CD4-positive, alpha-beta T cell (primary cell): ENCODE results near the gene PKD2. TPM values are rescaled to one million over a fixed set of nuclear protein-coding genes. Genes with fewer than 3 reads are reported as not detected.
A peak's percentile ranks its signal among the peaks of the same experiment; 100 is the strongest.

Source experiments
- ATAC-seq: fragments of 200-7000 bp; cut with Tn5 transposase; one replicate; pipeline ENCODE4 v1.10.0; 2022; ENCODE audit warnings: mild to moderate bottlenecking; ENCODE audit not compliant: poor library complexity
- CTCF ChIA-PET: fragments of 350-600 bp; sonication (Branson Sonifier 250); formaldehyde crosslinking; loops from one replicate; lab custom pipeline; 2021; ENCODE audit warnings: antibody characterized with exemption, inconsistent platforms; lab: Charles Lee
- POLR2A ChIA-PET: fragments of 350-600 bp; sonication (Branson Sonifier 250); formaldehyde crosslinking; loops from one replicate; lab custom pipeline; 2021; ENCODE audit warnings: antibody characterized with exemption, inconsistent platforms; lab: Charles Lee
- DNase-seq, 14 experiments: peaks; one replicate each; pipeline ENCODE4 v3.0.0-alpha.2; 2013 to 2020; ENCODE audit warnings: mixed read lengths in 2 of 14
- H3K27ac ChIP-seq, 2 donors: one replicate each; pipeline versions ENCODE4 v1.5.1 to v1.7.0; 2013; ENCODE audit warnings: low read length in 2 of 2, low read depth in 1 of 2, mild to moderate bottlenecking in 1 of 2
- H3K27me3 ChIP-seq, 2 experiments: 1 replicate in 1 of 2; 2 replicates in 1 of 2; pipeline versions ENCODE4 v1.6.1 to v1.7.0; 2013; ENCODE audit warnings: low read length in 2 of 2, control low read depth in 1 of 2, mild to moderate bottlenecking in 1 of 2, moderate library complexity in 1 of 2; ENCODE audit not compliant: insufficient read depth in 2 of 2, control insufficient read depth in 1 of 2
- H3K36me3 ChIP-seq: one replicate; pipeline ENCODE4 v1.6.1; 2013; ENCODE audit warnings: low read length, control low read depth; ENCODE audit not compliant: insufficient read depth
- H3K4me1 ChIP-seq: one replicate; pipeline ENCODE4 v1.6.1; 2013; ENCODE audit warnings: low read length, control low read depth; ENCODE audit not compliant: insufficient read depth
- H3K4me3 ChIP-seq: one replicate; pipeline ENCODE4 v1.5.1; 2013; ENCODE audit warnings: mild to moderate bottlenecking, low read length, moderate library complexity
- H3K9me3 ChIP-seq, 2 experiments: 1 replicate in 1 of 2; 2 replicates in 1 of 2; pipeline versions ENCODE4 v1.6.1 to v1.7.0; 2013; ENCODE audit warnings: low read length in 2 of 2, mild to moderate bottlenecking in 2 of 2, control low read depth in 1 of 2, moderate library complexity in 1 of 2; ENCODE audit not compliant: control insufficient read depth in 1 of 2, insufficient read depth in 1 of 2
- H3K27ac Mint-ChIP-seq: one replicate; pipeline ENCODE4 v1.8.0; 2020; ENCODE audit warnings: mixed read lengths
- H3K27me3 Mint-ChIP-seq: one replicate; pipeline ENCODE4 v1.8.0; 2021; ENCODE audit warnings: mixed read lengths
- H3K36me3 Mint-ChIP-seq: one replicate; pipeline ENCODE4 v1.8.0; 2021; ENCODE audit warnings: low read depth, mixed read lengths
- H3K4me1 Mint-ChIP-seq: one replicate; pipeline ENCODE4 v1.8.0; 2021; ENCODE audit warnings: low read depth, mixed read lengths
- H3K4me3 Mint-ChIP-seq: one replicate; pipeline ENCODE4 v1.8.0; 2020; ENCODE audit warnings: mild to moderate bottlenecking, mixed read lengths
- H3K9me3 Mint-ChIP-seq: one replicate; pipeline ENCODE4 v1.8.0; 2020; ENCODE audit warnings: mixed read lengths
- CTCF ChIP-seq: fragments of 200-600 bp; IDR thresholded peaks from one replicate; pipeline ENCODE4 v1.8.0; 2022; ENCODE audit warnings: antibody characterized with exemption, mild to moderate bottlenecking
- intact Hi-C, 2 experiments: fragments of 100-400 bp; cut with DNase I in 1 of 2; cut with micrococcal nuclease in 1 of 2; formaldehyde crosslinking; loops; one replicate each; pipeline versions ENCODE4 v1.15.1 to v1.9.0; 2023 to 2025; cut with DNase I, micrococcal nuclease
- total RNA-seq, 174 experiments: library from RNA in 2 of 174; stranded (reverse) in 2 of 174; gene quantifications; one replicate each; pipeline ENCODE4 v1.2.3 and lab custom pipeline; 2021 to 2026

Gene PKD2
- total RNA-seq, 2 experiments from 2014 or later = 4.1 to 4.3 TPM

GRCh38 chr4:87985097-87985886 is 22.1 kb upstream of the PKD2 start:
- peak in 7 of 14 experiments; percentile 5 to 54 (median 30) for DNase-seq
- peaks cover 17% of the 10 kb centered on the region for H3K27me3 Mint-ChIP-seq
- H3K4me1 Mint-ChIP-seq = no peaks in the 10 kb centered on the region
- Histone ChIP-seq H3K9me3 (no peaks in the 10 kb centered on the region), H3K4me3 (no peak overlapping the region), H3K27me3 (peaks cover 0 to 4% of the 10 kb centered on the region in 2 experiments), H3K27ac (no peak overlapping the region), H3K36me3 (no peaks in the 10 kb centered on the region), H3K4me1 (no peaks in the 10 kb centered on the region)
- intact Hi-C loops = no loop called here
- no peaks in the 10 kb centered on the region for H3K9me3 Mint-ChIP-seq
- peak; percentile 44 for ATAC-seq
- ChIA-PET CTCF (interaction anchor here (0.5 to 1.1 kb wide), 2 partner anchors 31 to 824 kb away, joined by 3 read pairs; no protein-coding TSS in a partner anchor), POLR2A (no interaction called here)
- H3K36me3 Mint-ChIP-seq = no peaks in the 10 kb centered on the region
- peak; percentile 52 for TF ChIP-seq CTCF
- H3K27ac Mint-ChIP-seq = no peak overlapping the region
- no peak overlapping the region for H3K4me3 Mint-ChIP-seq

DNA sequence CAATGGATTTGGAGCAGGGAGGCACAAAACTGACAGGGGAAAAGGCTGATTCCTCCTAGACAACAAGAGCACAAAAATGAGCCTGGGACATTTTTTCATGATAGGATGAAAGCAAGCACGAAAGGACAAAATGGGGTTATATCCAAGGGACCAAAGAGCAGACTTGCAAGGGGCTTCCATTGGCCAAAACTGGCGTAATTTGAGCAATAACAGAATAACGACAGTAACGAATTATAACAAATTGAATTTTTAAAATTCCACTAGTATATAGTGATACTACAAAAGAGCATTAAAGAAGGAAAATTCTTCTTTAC is 21.6 kb upstream of the PKD2 start:
- Mint-ChIP-seq H3K36me3 (no peaks in the 10 kb centered on the region), H3K9me3 (no peaks in the 10 kb centered on the region), H3K27ac (no peak overlapping the region), H3K4me3 (no peak overlapping the region), H3K4me1 (no peaks in the 10 kb centered on the region), H3K27me3 (peaks cover 17% of the 10 kb centered on the region)
- H3K4me3 ChIP-seq = no peak overlapping the region
- intact Hi-C loops = no loop called here
- no peaks in the 10 kb centered on the region for H3K4me1 ChIP-seq
- no peak for DNase-seq
- CTCF ChIA-PET = interaction anchor here (0.5 to 1.1 kb wide), 2 partner anchors 30 to 825 kb away, joined by 3 read pairs; no protein-coding TSS in a partner anchor
- H3K36me3 ChIP-seq = no peaks in the 10 kb centered on the region
- H3K9me3 ChIP-seq = no peaks in the 10 kb centered on the region
- POLR2A ChIA-PET = no interaction called here
- peaks cover 0 to 4% of the 10 kb centered on the region in 2 experiments for H3K27me3 ChIP-seq
- no peak overlapping the region for H3K27ac ChIP-seq
- no peak for ATAC-seq
- TF ChIP-seq CTCF = peak; percentile 5

DNA sequence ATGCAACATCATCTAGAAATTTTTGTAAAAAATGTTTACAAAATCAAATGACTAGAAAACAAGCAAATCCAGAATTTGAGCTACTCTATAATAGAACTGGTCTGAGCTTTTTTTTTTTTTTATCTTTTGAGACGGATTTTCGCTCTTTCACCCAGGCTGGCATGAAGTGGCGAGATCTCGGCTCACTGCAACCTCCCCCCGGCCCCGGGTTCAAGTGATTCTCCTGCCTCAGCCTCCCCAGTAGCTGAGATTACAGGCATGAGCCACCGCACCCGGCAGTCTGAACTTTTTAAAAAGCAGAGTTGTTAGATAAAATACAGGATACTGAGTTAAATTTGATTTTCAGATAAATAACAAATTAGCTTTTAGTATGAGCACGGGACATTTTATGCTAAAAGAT is 20.9 kb upstream of the PKD2 start:
- no peak for TF ChIP-seq CTCF

More for the DNA sequence above, 20.9 kb upstream of the PKD2 start:
- Histone ChIP-seq H3K4me1 (peaks cover under 1% of the 10 kb centered on the region), H3K9me3 (no peaks in the 10 kb centered on the region), H3K27me3 (peaks cover 0 to 4% of the 10 kb centered on the region in 2 experiments), H3K36me3 (no peaks in the 10 kb centered on the region), H3K27ac (no peak overlapping the region), H3K4me3 (no peak overlapping the region)
- Mint-ChIP-seq H3K27me3 (peaks cover 12% of the 10 kb centered on the region), H3K36me3 (no peaks in the 10 kb centered on the region), H3K27ac (no peak overlapping the region), H3K4me1 (no peaks in the 10 kb centered on the region), H3K4me3 (no peak overlapping the region), H3K9me3 (no peaks in the 10 kb centered on the region)
- ChIA-PET POLR2A (no interaction called here), CTCF (no interaction called here)
- intact Hi-C loops = no loop called here
- DNase-seq = no peak
- no peak for ATAC-seq
